GM21619 (cell line): ENCODE results near the gene FGF1.

ENCODE experiments used
- ATAC-seq: cut with Tn5 transposase; IDR thresholded peaks from one replicate; pipeline ENCODE4 v1.9.1; 2021; ENCODE audit not compliant: unreplicated experiment

The FGF1 gene

GRCh38 chr5:142545650-142546322 is 140.1 kb downstream of the FGF1 start:
- no peak for ATAC-seq

- ATAC-seq: no peak
Measured at GRCh38 chr5:142544946-142545649, 140.8 kb downstream of the FGF1 start.

- no peak for ATAC-seq
Measured at GRCh38 chr5:142544071-142544753, 141.7 kb downstream of the FGF1 start.

GRCh38 chr5:142542906-142543305 is 143.0 kb downstream of the FGF1 start:
- ATAC-seq: no peak
